Neutrophil (primary cell): ENCODE results near the gene DCLRE1B.

ENCODE experiments used
- H3K27ac ChIP-seq: fragments of 200-600 bp; sonication (generic); 2 replicates; pipeline ENCODE4 v1.5.1; 2016; ENCODE audit warnings: mild to moderate bottlenecking, moderate library complexity
- H3K27me3 ChIP-seq: fragments of 200-600 bp; sonication (generic); 2 replicates; pipeline ENCODE4 v1.6.0; 2016; ENCODE audit warnings: mild to moderate bottlenecking
- H3K36me3 ChIP-seq: fragments of 200-600 bp; sonication (generic); 2 replicates; pipeline ENCODE4 v1.5.1; 2017
- H3K4me1 ChIP-seq, 2 experiments: fragments of 200-600 bp in 1 of 2; sonication (generic) in 1 of 2; 1 replicate in 1 of 2; 2 replicates in 1 of 2; pipeline versions ENCODE4 v1.5.1 to v1.6.1; 2013 to 2016; ENCODE audit warnings: low read depth in 1 of 2, low read length in 1 of 2, mild to moderate bottlenecking in 1 of 2, moderate library complexity in 1 of 2; ENCODE audit not compliant: control insufficient read depth in 1 of 2, insufficient read depth in 1 of 2
- H3K4me3 ChIP-seq, 2 experiments: fragments of 200-600 bp in 1 of 2; sonication (generic) in 1 of 2; 1 replicate in 1 of 2; 2 replicates in 1 of 2; pipeline ENCODE4 v1.5.1; 2013 to 2016; ENCODE audit warnings: low read depth in 1 of 2, low read length in 1 of 2, mild to moderate bottlenecking in 1 of 2, moderate library complexity in 1 of 2
- H3K9me3 ChIP-seq: fragments of 200-600 bp; sonication (generic); 2 replicates; pipeline ENCODE4 v1.5.1; 2016
- CTCF ChIP-seq: fragments of 200-600 bp; sonication (generic); IDR thresholded peaks from 2 replicates; pipeline ENCODE4 v1.5.1; 2016; ENCODE audit warnings: antibody characterized with exemption

DCLRE1B gene

GRCh38 chr1:113876176-113876575 is 28.9 kb upstream of the DCLRE1B start:
- Histone ChIP-seq H3K27ac (peak overlapping the region; percentile 37), H3K4me1 (peaks cover 36 to 42% of the 10 kb centered on the region in 2 experiments), H3K36me3 (no peaks in the 10 kb centered on the region), H3K9me3 (no peaks in the 10 kb centered on the region), H3K27me3 (no peaks in the 10 kb centered on the region), H3K4me3 (no peak overlapping the region)
- TF ChIP-seq CTCF = no peak

- Histone ChIP-seq H3K27ac (peak overlapping the region; percentile 83), H3K27me3 (no peaks in the 10 kb centered on the region), H3K9me3 (no peaks in the 10 kb centered on the region), H3K4me3 (no peak overlapping the region), H3K4me1 (peaks cover 15 to 41% of the 10 kb centered on the region in 2 experiments), H3K36me3 (no peaks in the 10 kb centered on the region)
- no peak for TF ChIP-seq CTCF
Measured at GRCh38 chr1:113879739-113880038, 25.4 kb upstream of the DCLRE1B start.

- no peaks in the 10 kb centered on the region for H3K27me3 ChIP-seq
- no peaks in the 10 kb centered on the region for H3K36me3 ChIP-seq
- H3K4me1 ChIP-seq = peaks cover 34 to 59% of the 10 kb centered on the region in 2 experiments
- H3K9me3 ChIP-seq = no peaks in the 10 kb centered on the region
- no peak for TF ChIP-seq CTCF
- peak overlapping the region; percentile 83 for H3K27ac ChIP-seq
- H3K4me3 ChIP-seq = no peak overlapping the region
Measured at GRCh38 chr1:113881661-113882060, 23.5 kb upstream of the DCLRE1B start.

GRCh38 chr1:113886417-113887401 is 18.4 kb upstream of the DCLRE1B start:
- Histone ChIP-seq H3K36me3 (no peaks in the 10 kb centered on the region), H3K9me3 (no peaks in the 10 kb centered on the region), H3K27ac (peak overlapping the region; percentile 83), H3K4me3 (peak overlapping the region; percentile 6 to 44), H3K4me1 (peaks cover 50 to 74% of the 10 kb centered on the region in 2 experiments), H3K27me3 (no peaks in the 10 kb centered on the region)
- TF ChIP-seq CTCF = no peak

- Histone ChIP-seq H3K4me3 (peak within 1 kb of the TSS; percentile 6 to 44), H3K9me3 (no peaks in the 10 kb centered on the region), H3K36me3 (no peaks in the 10 kb centered on the region), H3K27me3 (no peaks in the 10 kb centered on the region), H3K27ac (peak within 1 kb of the TSS; percentile 83), H3K4me1 (peaks cover 49 to 74% of the 10 kb centered on the region in 2 experiments)
- no peak for TF ChIP-seq CTCF
Measured at GRCh38 chr1:113887402-113888175, 17.5 kb upstream of the DCLRE1B start, which contains the start of gene BCL2L15. Gene BCL2L15, minus strand, starts transcription at chr1:113887581. Its CDS starts 206 bp downstream, at chr1:113887375.
